Measurements from ENCODE around the gene ADARB1.

- no peak for TF ChIP-seq MAX (IDR thresholded peaks at IDR 0.05; ENCODE audit: low read depth)
- TF ChIP-seq CTCF (IDR thresholded peaks at IDR 0.05): no peak
- no peak for TF ChIP-seq TCF12 (IDR thresholded peaks at IDR 0.05)
- no peak for TF ChIP-seq USF2 (IDR thresholded peaks at IDR 0.05; ENCODE audit: borderline replicate concordance, low read depth, low read length)
- TF ChIP-seq REST (IDR thresholded peaks at IDR 0.05; ENCODE audit: low read depth, low read length): no peak
- no peak for TF ChIP-seq RAD21 (IDR thresholded peaks at IDR 0.05; ENCODE audit: low read length)
- no peak for TF ChIP-seq SMC3 (IDR thresholded peaks at IDR 0.05; ENCODE audit: low read depth, low read length)
- TF ChIP-seq POLR2AphosphoS5 (IDR thresholded peaks at IDR 0.05; ENCODE audit: low read depth, low read length): no peak
- TF ChIP-seq TAF1 (IDR thresholded peaks at IDR 0.05; ENCODE audit: borderline replicate concordance, low read depth, low read length): no peak
- TF ChIP-seq ELF1 (IDR thresholded peaks at IDR 0.05): no peak
- TF ChIP-seq CHD2 (IDR thresholded peaks at IDR 0.05; ENCODE audit: low read length, partially characterized antibody): no peak
Observed at GRCh38 chr21:45158491-45159423, 84.4 kb downstream of the ADARB1 start.
